SU-DHL-6 (cell line): ENCODE data around the gene SLC25A42.

Source experiments
- H2AFZ ChIP-seq: fragments of 200-600 bp; sonication (generic); 2 replicates; pipeline ENCODE4 v1.6.1; 2014; ENCODE audit warnings: low read depth, mild to moderate bottlenecking, moderate library complexity, mixed read lengths, antibody characterized with exemption, low read length; ENCODE audit not compliant: severe bottlenecking
- H3F3A ChIP-seq: fragments of 200-600 bp; shearing (Covaris generic); 2 replicates; pipeline ENCODE4 v1.6.0; 2016; ENCODE audit warnings: antibody characterized with exemption, mild to moderate bottlenecking; ENCODE audit not compliant: insufficient read depth
- H3K27ac ChIP-seq: fragments of 200-600 bp; sonication (generic); 2 replicates; pipeline ENCODE4 v1.5.1; 2016; ENCODE audit warnings: low read depth, mild to moderate bottlenecking, low read length, moderate library complexity, mixed read lengths
- H3K27me3 ChIP-seq: fragments of 200-600 bp; sonication (generic), shearing (Covaris generic); 2 replicates; pipeline ENCODE4 v1.6.0; 2014; ENCODE audit warnings: mild to moderate bottlenecking, low read length
- H3K36me3 ChIP-seq: fragments of 200-600 bp; sonication (generic); 2 replicates; pipeline ENCODE4 v1.6.1; 2014; ENCODE audit warnings: mild to moderate bottlenecking, low read length, mixed read lengths
- H3K4me2 ChIP-seq: fragments of 300-600, 200-600 bp; shearing (Covaris generic), sonication (generic); 2 replicates; pipeline ENCODE4 v1.6.0; 2014; ENCODE audit warnings: low read length, low read depth, mild to moderate bottlenecking; ENCODE audit not compliant: poor library complexity, severe bottlenecking
- H3K4me3 ChIP-seq: fragments of 200-600 bp; sonication (generic); 2 replicates; pipeline ENCODE4 v1.5.1; 2014; ENCODE audit warnings: antibody characterized with exemption, low read length, mild to moderate bottlenecking, mixed read lengths; ENCODE audit not compliant: insufficient read depth, poor library complexity, severe bottlenecking
- H3K79me2 ChIP-seq: fragments of 200-600 bp; sonication (generic); 2 replicates; pipeline ENCODE4 v1.6.1; 2014; ENCODE audit warnings: mild to moderate bottlenecking, low read length, moderate library complexity; ENCODE audit not compliant: insufficient read depth
- H3K9ac ChIP-seq: fragments of 200-600 bp; sonication (generic); 2 replicates; pipeline ENCODE4 v1.7.0; 2014; ENCODE audit warnings: mild to moderate bottlenecking, low read length
- H3K9me2 ChIP-seq: fragments of 200-600 bp; sonication (generic); replicated peaks from 2 replicates; pipeline ENCODE4 v1.6.1; 2014; ENCODE audit warnings: low read length; ENCODE audit not compliant: insufficient read depth
- H3K9me3 ChIP-seq: fragments of 200-600 bp; sonication (generic); 2 replicates; pipeline ENCODE4 v1.6.1; 2014; ENCODE audit warnings: low read length, mixed read lengths; ENCODE audit not compliant: insufficient read depth
- H4K20me1 ChIP-seq: fragments of 200-600 bp; sonication (generic); 2 replicates; pipeline ENCODE4 v1.6.1; 2014; ENCODE audit warnings: low read depth, mild to moderate bottlenecking, antibody characterized with exemption, low read length, moderate library complexity, mixed read lengths
- CTCF ChIP-seq: fragments of 200-600 bp; sonication (generic); IDR thresholded peaks from one replicate; pipeline ENCODE4 v1.5.1; 2017; ENCODE audit warnings: antibody characterized with exemption, mild to moderate bottlenecking, low read length, moderate library complexity; ENCODE audit not compliant: insufficient read depth, poor library complexity, severe bottlenecking
- EZH2phosphoT487 ChIP-seq: fragments of 200-600 bp; sonication (generic), shearing (Covaris generic); conservative IDR thresholded peaks from 2 replicates; pipeline ENCODE4 v1.6.1; 2018; ENCODE audit warnings: mild to moderate bottlenecking, antibody characterized with exemption, low read length, moderate library complexity, mixed read lengths

The SLC25A42 gene

GRCh38 chr19:19159534-19159933 lies 95.7 kb downstream of the SLC25A42 start:
- no peak for TF ChIP-seq CTCF
- TF ChIP-seq EZH2phosphoT487: no peak
- peaks cover 92% of the 10 kb centered on the region for H3F3A ChIP-seq

GRCh38 chr19:19160461-19161035 lies 96.8 kb downstream of the SLC25A42 start:
- Histone ChIP-seq H3K9ac (peak overlapping the region; percentile 94), H3F3A (peaks cover 94% of the 10 kb centered on the region), H3K27ac (peak overlapping the region; percentile 99), H3K79me2 (peaks cover 70% of the 10 kb centered on the region), H4K20me1 (no peaks in the 10 kb centered on the region), H2AFZ (no peak overlapping the region), H3K4me2 (peak overlapping the region; percentile 96), H3K9me3 (no peaks in the 10 kb centered on the region), H3K9me2 (no peaks in the 10 kb centered on the region), H3K4me3 (peak overlapping the region; percentile 23), H3K36me3 (peaks cover 2% of the 10 kb centered on the region; the same call in 1 of the 2 replicates), H3K27me3 (no peaks in the 10 kb centered on the region)
- TF ChIP-seq CTCF (no peak), EZH2phosphoT487 (no peak)

More at GRCh38 chr19:19159534-19159933, 95.7 kb downstream of the SLC25A42 start:
- Histone ChIP-seq H3K79me2 (peaks cover 68% of the 10 kb centered on the region), H3K9me2 (no peaks in the 10 kb centered on the region), H3K4me3 (peak overlapping the region; percentile 8), H3K9ac (peak overlapping the region; percentile 69), H3K27ac (peak overlapping the region; percentile 99), H4K20me1 (no peaks in the 10 kb centered on the region), H3K27me3 (no peaks in the 10 kb centered on the region), H3K9me3 (no peaks in the 10 kb centered on the region), H3K36me3 (peaks cover 2% of the 10 kb centered on the region; the same call in 1 of the 2 replicates), H3K4me2 (peak overlapping the region; percentile 72), H2AFZ (no peak overlapping the region)

DNA sequence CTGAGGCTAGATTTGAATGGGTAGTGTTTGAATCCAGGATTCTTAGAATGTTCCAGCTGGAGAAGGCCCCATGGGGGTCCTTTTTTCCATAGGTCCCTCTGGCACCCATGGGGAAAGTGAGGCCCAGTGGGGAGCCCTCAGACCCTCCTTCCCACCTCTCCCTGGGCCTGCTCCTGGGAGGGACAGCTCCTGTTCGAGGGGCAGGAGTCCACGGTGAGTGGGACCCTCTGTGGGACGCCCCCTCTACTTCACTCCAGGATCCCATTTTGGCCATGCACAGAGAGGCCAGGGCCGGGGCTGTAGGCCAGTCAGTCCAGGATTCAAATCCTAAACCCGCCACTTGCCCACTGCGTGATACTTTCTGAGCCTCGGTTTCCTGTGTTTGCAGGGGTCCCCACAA lies 98.7 kb downstream of the SLC25A42 start:
- H3K4me2 ChIP-seq: peak overlapping the region; percentile 96
- H3K9me3 ChIP-seq: no peaks in the 10 kb centered on the region
- H3K27ac ChIP-seq: peak overlapping the region; percentile 99
- H4K20me1 ChIP-seq: no peaks in the 10 kb centered on the region
- TF ChIP-seq EZH2phosphoT487 (no peak), CTCF (no peak)
- H3K79me2 ChIP-seq: peaks cover 83% of the 10 kb centered on the region
- peaks cover 95% of the 10 kb centered on the region for H3F3A ChIP-seq
- H3K36me3 ChIP-seq: peaks cover 2% of the 10 kb centered on the region; the same call in 1 of the 2 replicates
- H2AFZ ChIP-seq: no peak overlapping the region
- no peaks in the 10 kb centered on the region for H3K9me2 ChIP-seq
- H3K9ac ChIP-seq: peak overlapping the region; percentile 94
- peak overlapping the region; percentile 36 for H3K4me3 ChIP-seq
- no peaks in the 10 kb centered on the region for H3K27me3 ChIP-seq
